SK-N-SH treated with all-trans-retinoic acid at 6 μM for 48 hours (cell line): ENCODE data around the gene ATP8B3.

Source experiments
- GLIS3 ChIP-seq: fragments of 250-450 bp; sonication (Bioruptor Pico); IDR thresholded peaks from 2 replicates; pipeline ENCODE4 v1.5.0; 2020; ENCODE audit warnings: mild to moderate bottlenecking, moderate library complexity
- ISL1 ChIP-seq: fragments of 250-450 bp; sonication (Bioruptor Pico); IDR thresholded peaks from 2 replicates; pipeline ENCODE4 v2.1.2; 2022; ENCODE audit warnings: mild to moderate bottlenecking, moderate library complexity
- TOX ChIP-seq: fragments of 250-450 bp; sonication (Bioruptor Pico); IDR thresholded peaks from 2 replicates; pipeline ENCODE4 v1.8.0; 2021; ENCODE audit warnings: mild to moderate bottlenecking, moderate library complexity, borderline replicate concordance
- TF ChIP-seq, protein P1 (sequence below): fragments of 250-450 bp; sonication (Bioruptor Pico); IDR thresholded peaks from 2 replicates; pipeline ENCODE4 v1.8.0; 2021; ENCODE audit warnings: low read depth, mild to moderate bottlenecking, moderate library complexity, borderline replicate concordance

DNA sequence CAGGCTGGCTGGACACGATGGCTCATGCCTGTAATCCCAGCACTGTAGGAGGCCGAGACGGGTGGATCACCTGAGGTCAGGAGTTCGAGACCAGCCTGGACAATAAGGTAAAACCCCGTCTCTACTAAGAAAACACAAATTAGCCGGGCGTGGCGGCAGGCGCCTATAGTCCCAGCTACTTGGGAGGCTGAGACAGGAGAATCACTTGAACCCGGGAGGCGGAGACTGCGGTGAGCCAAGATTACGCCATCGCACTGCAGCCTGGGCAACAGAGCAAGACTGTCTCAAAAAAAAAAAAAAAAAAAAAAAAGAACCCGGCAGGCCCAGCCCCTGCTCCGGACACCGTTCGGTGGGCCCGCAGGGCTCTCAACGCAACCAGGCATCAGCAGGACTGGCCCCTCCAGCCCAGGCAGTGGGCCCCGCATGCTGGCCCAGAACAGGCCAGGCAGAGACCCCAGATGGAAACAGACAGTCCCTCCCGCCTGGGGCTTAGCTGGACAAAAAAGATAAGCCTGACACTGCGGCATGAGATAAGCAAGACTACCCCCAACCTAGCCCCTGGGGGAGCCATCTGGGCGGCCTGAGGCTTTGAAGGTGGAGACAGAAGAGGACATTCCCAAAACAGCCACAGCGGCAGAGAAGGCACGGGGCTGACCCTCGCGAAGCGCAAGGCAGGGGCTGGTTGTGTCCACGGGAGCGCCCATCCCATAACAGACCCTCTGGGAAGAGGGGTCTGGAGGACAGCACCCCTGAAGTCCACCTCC is 24.6 kb upstream of the ATP8B3 start:
- TF ChIP-seq TOX (CRISPR knock-in tag), result no peak
- TF ChIP-seq, protein P1, sequence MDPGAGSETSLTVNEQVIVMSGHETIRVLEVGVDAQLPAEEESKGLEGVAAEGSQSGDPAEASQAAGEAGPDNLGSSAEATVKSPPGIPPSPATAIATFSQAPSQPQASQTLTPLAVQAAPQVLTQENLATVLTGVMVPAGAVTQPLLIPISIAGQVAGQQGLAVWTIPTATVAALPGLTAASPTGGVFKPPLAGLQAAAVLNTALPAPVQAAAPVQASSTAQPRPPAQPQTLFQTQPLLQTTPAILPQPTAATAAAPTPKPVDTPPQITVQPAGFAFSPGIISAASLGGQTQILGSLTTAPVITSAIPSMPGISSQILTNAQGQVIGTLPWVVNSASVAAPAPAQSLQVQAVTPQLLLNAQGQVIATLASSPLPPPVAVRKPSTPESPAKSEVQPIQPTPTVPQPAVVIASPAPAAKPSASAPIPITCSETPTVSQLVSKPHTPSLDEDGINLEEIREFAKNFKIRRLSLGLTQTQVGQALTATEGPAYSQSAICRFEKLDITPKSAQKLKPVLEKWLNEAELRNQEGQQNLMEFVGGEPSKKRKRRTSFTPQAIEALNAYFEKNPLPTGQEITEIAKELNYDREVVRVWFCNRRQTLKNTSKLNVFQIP, result no peak
- TF ChIP-seq GLIS3, result no peak
- no peak for TF ChIP-seq ISL1 (CRISPR knock-in tag)
